ENCODE measurements around the gene SFT2D1.
"Not testable (repeated sequence)": the region's sequence is repeated elsewhere in the genome, so short reads cannot be mapped to it uniquely, and the experiment has no call there.

SFT2D1 gene

DNA sequence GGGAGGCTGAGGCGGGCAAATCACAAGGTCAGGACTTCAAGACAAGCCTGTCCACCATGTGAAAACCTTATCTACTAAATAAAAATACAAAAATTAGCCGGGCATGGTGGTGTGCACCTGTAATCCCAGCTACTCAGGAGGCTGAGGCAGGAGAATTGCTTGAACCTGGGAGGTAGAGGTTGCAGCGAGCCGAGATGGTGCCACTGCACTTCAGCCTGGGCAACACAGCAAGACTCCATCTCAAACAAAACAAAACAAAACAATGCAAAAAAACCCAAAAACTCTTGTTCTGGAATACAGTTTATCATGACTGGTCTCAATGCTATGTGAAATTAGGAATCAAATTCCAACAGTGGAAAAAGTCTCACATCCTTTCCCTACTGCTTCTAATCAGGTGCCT lies 20.1 kb upstream of the SFT2D1 start:
- not testable (repeated sequence) for DNase-seq

DNA sequence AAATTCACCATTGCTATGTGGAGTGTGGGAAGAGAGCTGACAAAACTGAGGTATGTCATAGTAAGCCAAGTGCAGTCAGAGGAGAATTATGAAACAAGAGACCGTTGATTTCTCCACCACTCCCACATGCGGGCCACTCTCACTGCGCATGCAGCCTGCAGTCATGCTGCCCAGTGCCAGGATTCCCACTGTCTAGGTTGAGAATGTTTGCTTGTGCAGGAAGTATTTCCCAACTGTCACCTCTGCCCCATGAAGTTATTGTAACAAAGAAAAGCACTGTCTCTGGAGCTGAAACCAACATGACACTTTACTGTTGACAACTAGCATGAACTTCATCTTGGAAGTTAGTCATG lies 18.7 kb upstream of the SFT2D1 start:
- no peak for DNase-seq

DNA sequence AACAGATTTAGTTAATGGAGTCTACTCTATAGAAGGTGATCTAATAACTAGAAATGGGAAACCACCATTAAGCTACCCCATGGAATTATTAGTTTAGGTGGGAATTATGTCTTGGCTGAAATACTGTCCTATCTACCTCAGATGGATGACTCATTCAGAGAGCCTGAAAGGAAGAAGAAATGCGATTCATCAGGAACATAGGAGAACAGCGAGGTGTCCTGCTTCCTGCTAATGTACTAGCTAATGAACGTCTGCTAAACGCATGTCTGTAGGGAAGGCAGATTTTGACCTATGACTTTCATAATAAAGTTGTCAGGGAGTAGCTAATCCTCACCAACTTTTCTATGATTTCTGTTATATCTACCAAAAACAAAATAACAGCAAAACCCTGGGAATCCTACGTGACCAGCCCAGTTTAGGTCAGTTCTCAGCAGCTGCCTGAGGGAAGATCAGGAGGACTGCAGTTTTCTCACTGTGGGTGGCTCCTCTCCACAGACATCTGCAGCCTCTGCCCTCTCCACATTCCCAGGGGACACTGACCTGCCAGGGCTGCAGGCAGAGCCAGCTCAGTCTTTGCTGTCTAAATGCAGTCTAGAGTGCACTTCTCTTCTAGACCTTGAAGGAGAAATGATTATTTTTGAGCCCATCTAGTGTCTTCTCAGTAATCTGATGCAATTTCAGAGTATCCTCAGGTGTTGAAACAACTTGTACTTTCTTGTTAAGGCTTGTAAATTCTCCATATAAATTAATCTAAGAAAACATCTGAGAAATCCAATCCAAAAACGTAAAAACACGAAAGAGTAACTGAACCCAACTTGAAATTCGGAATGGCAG lies 18.1 kb upstream of the SFT2D1 start:
- DNase-seq = no peak

DNA sequence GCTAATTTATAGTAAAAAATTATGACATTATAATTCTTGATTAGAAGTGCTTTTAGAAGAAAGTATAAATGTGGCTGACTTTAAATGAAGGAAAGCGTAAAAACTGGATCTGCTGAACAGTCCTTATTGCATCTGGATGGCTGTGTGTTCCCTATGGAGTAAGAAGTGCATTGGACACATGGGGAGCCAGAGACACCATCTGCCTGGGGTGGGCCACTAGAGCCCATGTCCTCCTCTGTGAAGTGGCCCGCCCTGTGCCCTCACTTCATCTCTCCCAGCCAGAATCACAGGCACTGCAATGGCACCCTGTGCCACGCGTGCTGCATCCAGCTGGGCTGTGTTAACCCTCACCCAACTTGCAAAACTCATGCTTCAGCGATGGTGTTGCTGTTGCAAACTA lies 13.2 kb upstream of the SFT2D1 start:
- DNase-seq = no peak

DNA sequence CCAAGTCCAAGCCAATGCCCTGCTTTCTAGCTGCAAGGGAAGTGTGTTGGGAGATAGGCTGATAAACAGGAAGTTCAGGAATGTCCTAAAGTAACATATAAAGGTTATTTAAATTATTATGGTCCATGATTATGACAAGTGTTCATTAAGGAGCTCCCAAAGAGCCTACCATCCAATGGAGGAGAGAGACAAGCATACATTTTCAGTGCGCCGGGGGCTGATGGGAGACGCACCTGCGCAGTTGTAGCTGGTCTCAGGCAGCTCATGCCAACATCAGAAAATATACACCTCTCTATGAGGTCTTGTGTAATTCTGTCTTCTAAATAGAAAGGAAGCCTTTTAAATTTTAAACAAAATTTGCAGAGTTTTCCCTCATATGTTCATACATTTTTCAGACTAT lies 12.6 kb upstream of the SFT2D1 start:
- no peak for DNase-seq

DNA sequence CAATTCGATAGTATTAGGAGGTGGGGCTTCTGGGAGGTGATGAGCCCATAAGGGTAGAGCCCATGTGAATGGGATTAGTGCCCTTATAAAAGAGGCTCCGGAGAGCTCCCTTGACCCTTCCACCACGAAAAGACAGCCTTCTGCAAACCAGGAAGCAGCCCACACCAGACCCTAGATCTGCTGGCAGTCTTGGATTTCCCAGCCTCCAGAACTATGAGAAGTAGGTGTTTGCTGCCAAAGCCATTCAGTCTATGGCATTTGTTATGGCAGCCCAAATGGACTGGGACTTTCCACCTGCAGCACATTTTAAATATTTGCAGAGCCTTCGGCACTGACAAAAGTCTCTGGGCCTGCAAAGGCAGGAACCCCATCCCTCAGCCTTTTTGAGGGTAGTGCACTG lies 11.8 kb upstream of the SFT2D1 start:
- DNase-seq = no peak

DNA sequence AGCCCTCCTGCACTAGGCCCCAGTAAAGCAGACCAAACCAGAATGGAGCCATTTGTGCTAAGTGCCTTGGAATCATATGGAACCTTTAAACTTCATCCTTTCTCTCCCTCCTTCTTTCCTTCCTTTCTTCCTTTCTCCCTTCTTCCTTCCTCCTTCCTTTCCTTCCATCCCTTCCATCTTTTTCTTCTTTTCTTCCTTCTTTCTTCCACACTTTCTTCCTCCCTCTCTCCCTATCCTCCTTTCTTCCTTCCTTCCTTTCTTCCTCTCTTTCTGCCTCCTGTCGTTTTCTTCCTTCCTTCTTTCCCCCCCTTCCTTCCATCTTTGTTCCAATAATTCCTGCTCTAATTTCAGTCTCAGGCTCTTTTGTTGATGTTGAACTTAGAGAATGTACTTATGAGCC lies 11.2 kb upstream of the SFT2D1 start:
- DNase-seq = no peak

DNA sequence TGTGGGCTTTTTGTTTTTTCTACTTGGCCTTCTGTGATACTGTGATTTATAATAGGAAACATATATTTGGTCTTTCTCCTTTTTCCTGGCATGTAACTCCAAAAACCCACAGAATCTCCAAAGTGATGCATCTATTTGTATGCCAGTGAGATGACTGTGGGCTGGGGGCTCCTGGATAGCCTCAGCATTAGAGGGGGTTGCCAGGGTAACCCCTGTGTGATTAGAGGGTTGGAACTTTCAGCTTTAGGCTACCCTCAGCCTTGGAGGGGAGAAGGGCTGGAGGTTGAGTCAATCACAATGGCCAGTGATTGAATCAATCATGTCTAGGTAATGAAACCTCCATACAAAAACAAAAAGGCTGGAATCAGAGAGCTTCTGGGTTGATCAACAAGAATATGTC lies 10.6 kb upstream of the SFT2D1 start:
- DNase-seq = no peak

DNA sequence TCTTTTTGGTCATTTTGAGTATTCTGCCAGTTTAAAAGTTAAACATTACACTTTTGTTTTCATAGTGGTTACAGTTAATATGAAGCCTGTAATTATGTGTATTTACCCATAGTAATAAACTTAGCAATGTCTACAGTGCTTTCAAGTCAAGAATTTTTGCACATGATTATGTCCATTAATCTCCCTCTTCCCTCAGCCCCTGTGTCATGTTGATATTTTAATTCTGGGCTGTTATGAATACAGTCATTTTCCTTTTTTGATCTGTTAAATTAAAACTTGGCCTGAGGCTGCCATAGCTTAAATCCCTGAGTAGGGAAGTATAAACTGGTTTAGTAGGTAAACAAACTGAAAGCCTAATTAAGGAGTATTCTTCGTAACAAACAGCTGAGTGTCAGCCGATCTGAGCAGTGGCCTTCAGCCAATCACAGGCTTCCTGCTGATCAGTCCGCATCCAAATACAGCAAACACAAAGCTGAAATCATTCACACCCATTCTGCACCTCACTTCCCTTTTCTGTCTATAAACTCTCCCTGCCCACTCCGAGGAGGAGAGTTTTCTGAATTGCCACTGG lies 9.5 kb upstream of the SFT2D1 start:
- DNase-seq = no peak

DNA sequence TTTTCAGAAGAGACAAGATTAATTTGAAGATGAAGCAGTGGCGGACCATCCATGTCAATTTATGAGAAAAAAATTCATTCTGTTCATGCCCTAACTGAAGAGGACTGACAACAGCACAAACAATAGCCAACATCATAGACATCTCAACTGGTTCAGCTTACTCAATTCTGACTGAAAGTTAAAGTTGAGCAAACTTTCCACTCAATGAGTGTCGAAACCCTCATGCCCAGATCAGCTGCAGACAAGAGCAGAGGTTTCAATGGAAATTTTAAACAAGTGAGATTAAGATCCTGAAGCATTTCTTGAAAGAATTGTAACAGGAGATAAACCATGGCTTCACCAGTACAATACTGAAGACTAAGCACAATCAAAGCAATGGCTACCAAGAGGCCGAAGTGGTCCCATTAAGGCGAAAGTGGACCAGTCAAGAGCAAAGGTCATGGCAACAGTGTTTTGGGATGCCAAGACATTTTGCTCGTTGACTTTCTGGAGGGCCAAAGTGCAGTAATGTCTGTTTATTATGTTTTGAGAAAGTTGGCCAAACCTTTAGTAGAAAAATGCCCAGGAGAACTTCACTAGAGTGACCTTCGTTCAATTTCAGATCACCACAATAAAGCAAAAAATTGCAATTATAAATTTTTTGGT lies 6.1 kb upstream of the SFT2D1 start:
- no peak for DNase-seq

DNA sequence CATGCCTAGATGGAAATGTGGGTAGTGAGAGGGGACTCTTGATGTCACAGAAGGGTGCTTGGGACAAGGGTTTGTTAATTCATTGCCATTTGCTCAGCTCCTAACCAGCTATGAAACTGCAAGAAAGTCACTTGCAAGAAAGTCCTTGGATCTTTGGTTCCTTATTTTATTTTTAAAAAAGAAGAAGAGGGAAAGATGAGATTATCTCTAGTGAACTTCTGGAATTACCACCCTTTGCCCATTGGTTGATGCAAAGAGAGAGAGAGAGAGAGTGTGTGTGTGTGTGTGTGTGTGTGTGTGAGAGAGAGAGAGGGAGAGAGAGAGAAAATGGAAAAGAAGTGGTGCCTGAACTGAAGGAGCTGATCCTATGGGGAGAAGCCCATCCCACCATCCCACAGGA lies 4.6 kb upstream of the SFT2D1 start:
- no peak for DNase-seq

DNA sequence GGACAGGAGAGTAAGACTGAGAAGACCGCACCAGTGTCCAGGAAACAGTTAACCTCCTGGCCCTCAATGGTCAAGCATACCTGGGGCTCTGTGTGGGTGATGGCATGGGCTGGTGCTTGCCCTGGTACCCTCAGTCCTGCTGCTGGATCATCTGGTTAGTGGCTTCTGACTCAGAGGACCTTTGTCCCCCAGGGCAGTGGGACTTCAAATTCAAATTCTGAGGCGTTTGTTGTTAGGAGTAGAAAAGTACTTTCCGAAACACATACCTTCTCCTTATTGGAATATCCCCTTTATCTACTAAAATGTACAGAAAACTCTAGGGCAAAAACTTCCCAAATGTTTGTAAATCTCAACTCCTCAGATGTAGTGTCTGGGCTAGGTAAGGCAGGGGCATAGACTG lies 4.1 kb upstream of the SFT2D1 start:
- DNase-seq = no peak

DNA sequence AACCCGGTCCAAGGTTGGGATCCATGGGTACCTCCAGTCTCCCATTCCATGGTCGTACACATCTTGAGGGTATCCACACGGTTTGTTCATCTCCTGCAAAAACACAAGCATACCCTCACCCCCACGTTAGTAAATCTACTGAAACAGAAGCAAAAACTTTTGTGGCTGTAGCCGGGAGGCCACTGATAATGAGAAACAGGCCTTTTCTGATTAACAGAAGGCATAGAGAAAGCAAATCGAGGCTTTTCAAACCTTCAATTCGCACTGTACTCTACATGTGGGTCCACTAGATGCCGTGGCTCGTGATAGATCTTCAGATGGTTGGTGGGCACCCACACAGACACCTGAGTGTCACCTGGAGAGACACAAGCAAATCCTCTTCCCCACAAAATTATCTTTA lies 3.3 kb upstream of the SFT2D1 start:
- not testable (repeated sequence) for DNase-seq

DNA sequence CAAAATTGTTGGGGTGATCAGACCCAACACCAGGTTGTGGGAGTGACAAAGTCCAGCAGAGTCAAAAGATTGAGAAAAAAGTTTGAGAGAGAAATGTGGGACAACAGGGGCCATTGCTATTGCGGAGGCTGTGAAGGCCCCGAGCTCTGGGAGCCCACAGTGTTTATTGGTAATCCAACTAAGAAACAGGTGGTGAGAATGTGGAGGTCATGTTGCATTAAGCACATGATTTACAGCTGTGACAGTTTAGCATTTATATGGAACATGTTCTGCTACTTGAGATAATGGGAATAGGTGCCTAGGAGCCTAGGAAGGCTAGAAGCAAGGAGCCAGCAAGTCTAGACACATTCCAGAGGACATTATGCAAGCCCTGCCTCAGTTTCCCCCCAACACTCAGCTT lies 2.6 kb upstream of the SFT2D1 start:
- DNase-seq = not testable (repeated sequence)

DNA sequence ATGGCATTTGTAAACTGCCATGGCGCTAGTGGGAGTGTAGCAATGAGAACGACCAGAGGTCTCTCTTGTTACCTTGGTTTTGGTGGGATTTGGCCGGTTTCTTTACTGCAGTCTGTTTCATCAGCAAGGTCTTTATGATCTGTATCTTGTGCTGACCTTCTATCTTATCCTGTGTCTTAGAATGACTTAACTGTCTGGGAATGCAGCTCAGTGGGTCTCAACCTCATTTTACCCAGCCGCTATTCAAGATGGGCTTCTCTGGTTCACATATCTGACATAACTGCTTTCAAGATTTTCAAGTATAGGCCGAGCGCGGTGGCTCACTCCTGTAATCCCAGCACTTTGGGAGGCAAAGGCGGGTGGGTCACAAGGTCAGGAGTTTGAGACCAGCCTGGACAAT lies 1.9 kb upstream of the SFT2D1 start:
- no peak for DNase-seq

DNA sequence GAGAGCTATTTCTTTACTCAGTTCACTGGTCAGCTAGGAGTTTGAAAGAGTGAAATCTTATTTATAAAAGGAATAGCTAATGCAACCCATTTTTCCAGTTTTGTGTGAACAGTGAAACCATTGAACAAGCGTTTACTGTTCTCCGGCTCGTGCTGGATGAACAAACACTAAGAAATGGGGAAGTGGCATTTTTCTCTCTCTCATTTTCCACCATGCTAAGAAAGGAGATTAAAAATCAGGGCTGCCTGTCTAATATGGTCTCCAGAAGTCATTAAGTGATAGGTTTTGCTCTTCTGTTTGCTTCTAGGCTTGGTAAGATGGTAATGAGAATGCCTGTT lies 774 bp upstream of the SFT2D1 start:
- no peak for DNase-seq

DNA sequence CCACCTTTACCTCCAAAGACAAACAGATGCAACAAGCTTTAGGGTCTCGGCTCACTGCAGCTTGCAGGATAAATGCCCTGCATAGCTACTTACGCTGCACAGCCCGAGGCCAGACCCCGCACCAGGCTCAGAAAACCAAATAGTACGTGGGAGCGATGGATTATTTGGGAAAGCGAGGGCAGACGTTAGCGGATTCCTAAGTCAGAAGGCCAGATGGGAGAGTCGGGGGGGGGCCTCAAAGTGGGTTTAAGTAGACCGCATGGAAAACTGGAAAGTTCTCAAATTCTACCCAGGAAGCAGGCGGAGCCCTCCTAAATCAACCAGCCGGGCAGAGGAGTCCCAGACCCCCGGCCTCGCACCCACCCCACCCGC lies 382 bp downstream of the SFT2D1 start:
- no peak for DNase-seq

DNA sequence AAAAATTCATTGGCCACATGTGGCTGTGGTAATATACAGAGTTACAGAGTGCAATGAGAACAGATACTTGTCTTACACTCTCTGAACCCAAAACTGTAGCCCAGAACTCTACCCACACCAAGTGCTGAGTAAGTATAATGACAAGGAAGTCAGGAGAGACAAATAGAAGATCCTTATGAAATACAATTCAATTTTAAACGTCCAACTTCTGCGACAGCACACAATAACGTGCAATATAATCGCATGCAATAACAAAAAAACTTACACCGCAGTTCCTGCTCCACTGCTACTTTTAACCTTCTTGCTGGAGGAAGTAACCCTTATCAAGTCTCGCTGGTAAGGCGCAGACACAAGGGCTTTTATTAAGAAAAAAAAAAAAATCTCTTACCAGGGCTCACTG lies 881 bp downstream of the SFT2D1 start:
- DNase-seq = no peak

DNA sequence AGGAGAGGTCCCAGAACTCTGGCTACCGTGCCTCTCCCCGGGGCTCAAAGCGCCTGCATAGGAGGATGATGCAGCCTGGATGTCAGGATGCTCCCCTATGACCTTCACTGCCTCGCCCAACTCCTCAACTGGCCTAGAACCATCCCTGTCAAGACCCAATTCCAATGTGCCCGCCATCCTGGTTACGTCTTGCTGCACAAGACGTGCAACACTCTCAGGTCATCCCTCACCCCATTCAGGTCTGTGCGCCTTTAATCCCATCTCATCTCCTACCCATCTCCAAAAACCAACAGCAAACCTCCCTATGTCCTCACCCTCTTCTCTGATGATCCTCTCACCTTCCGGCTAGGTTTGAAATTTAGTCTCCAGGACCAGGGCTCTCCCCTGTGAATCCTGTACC lies 3.5 kb downstream of the SFT2D1 start:
- DNase-seq = no peak

DNA sequence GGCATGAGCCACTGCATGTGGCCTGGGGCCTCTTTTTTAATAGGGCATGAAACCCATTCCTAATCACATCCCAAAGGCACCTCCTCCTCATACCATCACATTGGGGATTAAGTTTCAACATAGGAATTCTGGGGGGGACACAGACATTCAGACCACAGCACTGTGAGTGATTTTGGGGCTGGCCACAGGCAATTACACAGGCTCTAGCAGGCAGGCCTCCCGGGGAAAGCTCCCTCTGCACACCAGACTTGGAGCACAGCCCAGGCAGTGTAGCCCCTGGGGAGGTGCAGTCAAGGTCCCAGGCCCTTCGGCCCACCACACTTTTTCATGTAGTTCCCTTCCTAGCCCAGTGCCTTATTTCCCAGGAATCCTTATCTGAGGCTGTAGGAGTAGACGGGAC lies 5.5 kb downstream of the SFT2D1 start:
- DNase-seq = no peak

DNA sequence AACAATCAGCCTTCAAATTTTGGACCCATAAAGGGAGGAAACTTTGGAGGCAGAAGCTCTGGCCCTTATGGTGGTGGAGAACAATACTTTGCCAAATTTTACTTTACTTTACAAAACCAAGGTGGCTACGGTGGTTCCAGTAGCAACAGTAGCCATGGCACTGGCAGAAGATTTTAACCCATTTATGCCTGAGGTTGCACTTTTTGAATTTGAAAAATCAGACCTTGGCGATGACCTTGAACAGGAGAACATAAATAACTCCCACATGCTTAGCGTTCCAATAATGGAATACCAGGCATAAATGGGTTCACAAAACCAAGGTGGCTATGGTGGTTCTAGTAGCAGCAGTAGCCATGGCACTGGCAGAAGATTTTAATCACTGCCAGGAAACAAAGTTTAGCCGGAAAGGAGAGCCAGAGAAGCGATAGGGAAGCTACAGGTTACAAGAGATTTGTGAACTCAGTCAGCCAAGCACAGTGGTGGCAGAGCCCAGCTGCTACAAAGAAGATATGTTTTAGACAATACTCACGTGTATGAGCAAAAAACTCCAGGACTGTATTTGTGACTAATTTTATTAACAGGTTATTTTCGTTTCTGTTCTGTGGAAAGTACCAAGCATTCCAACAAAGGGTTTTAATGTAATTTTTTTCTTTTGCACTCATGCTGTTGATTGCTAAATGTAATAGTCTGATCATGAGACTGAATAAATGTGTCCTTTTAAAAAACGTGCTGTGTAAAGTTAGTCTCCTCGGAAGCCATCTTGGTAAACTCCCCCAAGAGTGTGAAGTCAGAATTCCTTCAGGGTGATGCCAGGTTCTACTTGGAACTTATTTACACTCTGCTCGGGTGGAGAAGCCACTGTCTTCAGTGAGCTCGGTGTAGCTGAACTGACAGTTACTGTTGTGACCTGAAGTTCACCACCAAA lies 6.7 kb downstream of the SFT2D1 start:
- DNase-seq = no peak

DNA sequence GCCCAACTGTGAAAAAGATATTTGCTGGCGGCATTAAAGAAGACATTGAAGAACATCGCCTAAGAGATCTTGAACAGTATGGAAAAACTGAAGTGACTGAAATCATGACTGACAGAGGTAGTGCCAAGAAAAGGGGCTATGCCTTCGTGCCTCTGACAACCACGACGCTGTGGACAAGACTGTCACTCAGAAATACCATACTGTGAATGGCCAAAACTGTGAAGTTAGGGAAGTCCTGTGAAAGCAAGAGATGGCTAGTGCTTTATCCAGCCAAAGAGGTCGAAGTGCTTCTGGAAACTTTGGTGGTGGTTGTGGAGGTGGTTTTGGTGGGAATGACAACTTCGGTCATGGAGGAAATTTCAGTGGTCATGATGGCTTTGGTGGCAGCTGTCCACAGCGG lies 7.5 kb downstream of the SFT2D1 start:
- DNase-seq = no peak

DNA sequence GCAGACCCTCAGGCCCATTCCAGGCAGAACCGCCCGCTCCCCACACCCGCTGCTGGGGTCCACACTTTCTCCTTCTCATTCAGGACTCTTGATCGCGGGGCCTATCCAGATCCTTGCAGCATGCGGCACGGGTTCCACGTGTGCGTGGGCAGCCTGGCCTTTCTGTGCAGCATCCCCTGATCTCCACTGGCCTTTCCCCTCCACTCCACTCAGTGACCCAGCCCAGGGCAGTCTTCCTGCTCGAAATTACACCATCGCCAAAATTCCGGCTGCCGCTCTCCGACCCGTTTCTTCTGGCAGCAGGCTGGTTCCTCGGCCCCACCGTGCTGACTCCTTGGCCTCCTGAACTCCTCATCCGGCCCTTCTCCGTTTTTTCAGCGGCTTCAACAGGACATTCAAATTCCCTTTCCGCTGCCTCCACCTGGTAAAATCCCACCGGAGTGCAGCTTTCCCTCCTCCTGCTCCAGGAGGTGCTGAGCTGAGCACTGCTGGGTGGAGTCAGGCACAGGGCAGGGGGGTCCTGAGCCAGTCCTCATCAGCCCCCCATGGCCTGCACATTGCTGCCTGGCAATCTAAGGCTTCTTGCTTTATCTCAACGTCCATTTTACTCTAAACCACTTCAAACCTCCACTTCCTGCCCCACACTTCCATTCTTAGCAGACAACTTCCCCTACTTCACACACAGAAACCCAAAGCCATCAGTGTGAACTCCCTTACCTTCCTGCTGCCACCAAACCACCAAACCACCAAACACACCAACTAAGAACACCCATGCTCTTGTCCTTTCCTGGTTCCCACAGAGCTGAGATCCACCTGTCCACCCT lies 9.0 kb downstream of the SFT2D1 start:
- no peak for DNase-seq

All from activated gamma-delta T cell (primary cell).